ENCODE measurements around the gene DCAF15.

DCAF15 gene

GRCh38 chr19:13984875-13985741, 32.8 kb downstream of the DCAF15 start:
- H3K4me1 ChIP-seq (ENCODE audit: control insufficient read depth, insufficient read depth, low read length), result peaks cover 22% of the 10 kb centered on the region
- H3K27me3 ChIP-seq (ENCODE audit: control insufficient read depth in 1 of 2, insufficient read depth in 2 of 2, low read length in 2 of 2), result no peaks in the 10 kb centered on the region
- no peak overlapping the region for H3K4me3 ChIP-seq (ENCODE audit: low read length in 2 of 2)
- no peaks in the 10 kb centered on the region for H3K9me3 ChIP-seq (ENCODE audit: control insufficient read depth in 2 of 2, low read length in 2 of 2)
- peaks cover 0 to 2% of the 10 kb centered on the region in 2 donors for H3K36me3 ChIP-seq (ENCODE audit: control insufficient read depth in 2 of 2, insufficient read depth in 2 of 2, low read length in 2 of 2)
- no peak overlapping the region for H3K27ac ChIP-seq (ENCODE audit: low read length)
- no peak overlapping the region for H3K9ac ChIP-seq (ENCODE audit: low read length in 2 of 2)

DNA sequence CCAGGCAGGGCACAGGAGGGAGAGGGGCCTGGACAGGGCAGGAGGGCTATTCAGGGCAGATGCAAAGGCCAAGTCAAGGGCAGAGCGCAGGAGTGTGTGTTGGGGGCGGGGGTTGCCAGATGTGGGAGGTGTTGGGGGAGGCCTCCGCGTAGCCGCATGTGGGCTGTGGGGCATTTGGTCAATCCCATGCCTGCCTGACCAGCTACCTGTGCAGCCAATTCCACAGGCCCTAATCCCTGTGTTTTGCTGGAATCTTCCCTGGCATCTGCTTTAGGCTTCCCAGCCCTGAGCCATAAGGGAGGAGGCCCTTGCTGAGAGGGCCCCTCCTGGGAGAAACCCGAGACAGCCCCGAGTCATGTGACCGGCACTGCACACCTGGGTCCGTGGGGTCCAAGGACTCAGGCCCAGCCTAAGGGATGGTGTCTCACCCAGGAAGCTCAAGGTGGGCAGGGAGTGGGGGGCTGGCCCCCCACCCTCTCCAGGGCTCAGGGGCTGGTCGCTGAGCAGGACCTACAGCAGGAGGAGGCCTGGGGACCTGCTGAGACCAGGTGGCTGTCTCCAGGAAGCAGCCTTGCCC, 33.5 kb downstream of the DCAF15 start:
- H3K4me3 ChIP-seq (ENCODE audit: low read length in 2 of 2), result peak overlapping the region in 1 of 2 donors; percentile 61
- H3K27me3 ChIP-seq (ENCODE audit: control insufficient read depth in 1 of 2, insufficient read depth in 2 of 2, low read length in 2 of 2), result no peaks in the 10 kb centered on the region
- no peaks in the 10 kb centered on the region for H3K9me3 ChIP-seq (ENCODE audit: control insufficient read depth in 2 of 2, low read length in 2 of 2)
- H3K36me3 ChIP-seq (ENCODE audit: control insufficient read depth in 2 of 2, insufficient read depth in 2 of 2, low read length in 2 of 2), result peaks cover 0 to 2% of the 10 kb centered on the region in 2 donors
- H3K27ac ChIP-seq (ENCODE audit: low read length), result peak overlapping the region; percentile 24
- peaks cover 22% of the 10 kb centered on the region for H3K4me1 ChIP-seq (ENCODE audit: control insufficient read depth, insufficient read depth, low read length)
- H3K9ac ChIP-seq (ENCODE audit: low read length in 2 of 2), result no peak overlapping the region

DNA sequence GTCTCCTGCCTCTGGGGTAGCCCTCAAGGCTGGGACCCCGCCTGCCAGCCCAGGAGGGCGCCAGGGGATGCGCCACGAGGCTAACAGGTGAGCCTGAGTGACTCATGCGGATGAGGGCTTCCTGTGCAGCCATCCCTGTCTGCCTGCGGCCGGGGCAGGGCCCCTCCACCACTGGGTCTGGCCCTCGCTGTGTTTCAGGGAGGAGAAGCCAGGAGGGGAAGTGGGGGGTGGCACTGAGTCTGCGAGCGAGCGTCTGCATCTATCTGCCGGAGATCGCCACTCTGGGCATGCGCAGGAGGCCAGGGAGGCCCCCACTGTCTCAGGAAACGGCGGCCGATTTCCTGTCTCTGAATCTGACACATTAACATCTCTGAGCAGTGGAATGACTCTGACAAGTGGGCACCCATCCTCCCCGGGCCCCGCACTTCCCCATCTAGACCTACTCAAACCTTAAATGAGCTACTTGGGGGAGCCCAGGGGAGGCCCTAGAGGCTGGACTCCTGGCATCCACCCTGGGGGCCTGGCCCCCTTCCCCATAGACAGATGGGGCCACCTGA, 34.1 kb downstream of the DCAF15 start:
- Histone ChIP-seq H3K4me1 (ENCODE audit: control insufficient read depth, insufficient read depth, low read length) (peaks cover 22% of the 10 kb centered on the region), H3K36me3 (ENCODE audit: control insufficient read depth in 2 of 2, insufficient read depth in 2 of 2, low read length in 2 of 2) (peaks cover 0 to 2% of the 10 kb centered on the region in 2 donors), H3K27me3 (ENCODE audit: control insufficient read depth in 1 of 2, insufficient read depth in 2 of 2, low read length in 2 of 2) (no peaks in the 10 kb centered on the region), H3K9me3 (ENCODE audit: control insufficient read depth in 2 of 2, low read length in 2 of 2) (no peaks in the 10 kb centered on the region), H3K4me3 (ENCODE audit: low read length in 2 of 2) (peak overlapping the region in 1 of 2 donors; percentile 61), H3K9ac (ENCODE audit: low read length in 2 of 2) (peak overlapping the region; percentile 37 to 47), H3K27ac (ENCODE audit: low read length) (peak overlapping the region; percentile 24)

- Histone ChIP-seq H3K4me1 (ENCODE audit: control insufficient read depth, insufficient read depth, low read length) (peaks cover 22% of the 10 kb centered on the region), H3K9ac (ENCODE audit: low read length in 2 of 2) (peak overlapping the region in 1 of 2 donors; percentile 37), H3K9me3 (ENCODE audit: control insufficient read depth in 2 of 2, low read length in 2 of 2) (no peaks in the 10 kb centered on the region), H3K27ac (ENCODE audit: low read length) (peak overlapping the region; percentile 24), H3K27me3 (ENCODE audit: control insufficient read depth in 1 of 2, insufficient read depth in 2 of 2, low read length in 2 of 2) (no peaks in the 10 kb centered on the region), H3K4me3 (ENCODE audit: low read length in 2 of 2) (no peak overlapping the region), H3K36me3 (ENCODE audit: control insufficient read depth in 2 of 2, insufficient read depth in 2 of 2, low read length in 2 of 2) (peaks cover 0 to 2% of the 10 kb centered on the region in 2 donors)
Observed at GRCh38 chr19:13987101-13987890, 35.0 kb downstream of the DCAF15 start.

DNA sequence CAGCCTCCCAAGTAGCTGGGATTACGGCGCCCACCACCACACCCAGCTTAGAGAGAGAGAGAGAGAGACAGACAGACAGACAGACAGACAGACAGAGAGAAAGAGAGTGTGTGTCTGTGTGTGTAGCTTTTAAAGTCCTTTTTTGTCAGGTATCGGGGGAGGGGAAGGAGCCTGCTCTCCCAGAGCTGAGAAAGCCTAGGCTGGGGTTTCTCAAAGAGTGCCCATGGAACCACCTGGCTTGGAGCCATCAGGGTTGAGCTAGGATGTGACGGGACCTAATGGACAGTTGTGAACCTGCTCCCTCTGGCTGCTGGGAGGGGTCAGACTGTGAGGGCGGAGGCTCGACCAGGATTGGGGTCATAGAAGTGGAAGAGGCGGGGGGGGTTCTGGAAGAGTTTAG, 37.2 kb downstream of the DCAF15 start:
- H3K36me3 ChIP-seq (ENCODE audit: control insufficient read depth in 2 of 2, insufficient read depth in 2 of 2, low read length in 2 of 2), result peaks cover 5% of the 10 kb centered on the region in 2 donors

DNA sequence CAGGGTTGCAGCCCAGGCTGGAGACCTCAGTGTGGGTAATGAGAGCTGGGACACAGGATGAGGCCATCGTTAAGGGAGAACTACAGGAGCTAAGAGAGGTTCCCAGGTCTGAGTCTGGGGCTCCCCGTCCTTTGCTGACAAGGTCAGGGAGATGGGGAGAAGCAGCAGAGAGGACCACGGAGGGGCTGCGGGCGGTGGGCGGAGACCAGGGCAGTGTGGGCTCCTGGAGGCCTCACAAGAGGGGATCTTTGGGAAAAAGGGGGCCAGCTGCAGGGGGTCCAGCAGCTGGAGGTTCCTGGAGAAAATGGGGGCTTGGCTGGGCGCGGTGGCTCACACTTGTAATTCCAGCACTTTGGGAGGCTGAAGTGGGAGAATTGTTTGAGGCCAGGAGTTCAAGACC, 37.8 kb downstream of the DCAF15 start:
- no peak overlapping the region for H3K9ac ChIP-seq (ENCODE audit: low read length in 2 of 2)
- peaks cover 22% of the 10 kb centered on the region for H3K4me1 ChIP-seq (ENCODE audit: control insufficient read depth, insufficient read depth, low read length)
- no peaks in the 10 kb centered on the region for H3K9me3 ChIP-seq (ENCODE audit: control insufficient read depth in 2 of 2, low read length in 2 of 2)
- H3K27me3 ChIP-seq (ENCODE audit: control insufficient read depth in 1 of 2, insufficient read depth in 2 of 2, low read length in 2 of 2), result no peaks in the 10 kb centered on the region
- no peak overlapping the region for H3K27ac ChIP-seq (ENCODE audit: low read length)
- peaks cover 5% of the 10 kb centered on the region in 2 donors for H3K36me3 ChIP-seq (ENCODE audit: control insufficient read depth in 2 of 2, insufficient read depth in 2 of 2, low read length in 2 of 2)
- no peak overlapping the region for H3K4me3 ChIP-seq (ENCODE audit: low read length in 2 of 2)

More for the DNA sequence above, 37.2 kb downstream of the DCAF15 start:
- Histone ChIP-seq H3K27me3 (ENCODE audit: control insufficient read depth in 1 of 2, insufficient read depth in 2 of 2, low read length in 2 of 2) (no peaks in the 10 kb centered on the region), H3K4me3 (ENCODE audit: low read length in 2 of 2) (no peak overlapping the region), H3K9me3 (ENCODE audit: control insufficient read depth in 2 of 2, low read length in 2 of 2) (no peaks in the 10 kb centered on the region), H3K4me1 (ENCODE audit: control insufficient read depth, insufficient read depth, low read length) (peaks cover 22% of the 10 kb centered on the region), H3K27ac (ENCODE audit: low read length) (no peak overlapping the region), H3K9ac (ENCODE audit: low read length in 2 of 2) (no peak overlapping the region)

GRCh38 chr19:13992025-13992424, 39.7 kb downstream of the DCAF15 start:
- Histone ChIP-seq H3K4me1 (ENCODE audit: control insufficient read depth, insufficient read depth, low read length) (peaks cover 10% of the 10 kb centered on the region), H3K27me3 (ENCODE audit: control insufficient read depth in 1 of 2, insufficient read depth in 2 of 2, low read length in 2 of 2) (no peaks in the 10 kb centered on the region), H3K4me3 (ENCODE audit: low read length in 2 of 2) (no peak overlapping the region), H3K27ac (ENCODE audit: low read length) (no peak overlapping the region), H3K9ac (ENCODE audit: low read length in 2 of 2) (no peak overlapping the region), H3K36me3 (ENCODE audit: control insufficient read depth in 2 of 2, insufficient read depth in 2 of 2, low read length in 2 of 2) (peaks cover 5% of the 10 kb centered on the region in 2 donors), H3K9me3 (ENCODE audit: control insufficient read depth in 2 of 2, low read length in 2 of 2) (no peaks in the 10 kb centered on the region)

DNA sequence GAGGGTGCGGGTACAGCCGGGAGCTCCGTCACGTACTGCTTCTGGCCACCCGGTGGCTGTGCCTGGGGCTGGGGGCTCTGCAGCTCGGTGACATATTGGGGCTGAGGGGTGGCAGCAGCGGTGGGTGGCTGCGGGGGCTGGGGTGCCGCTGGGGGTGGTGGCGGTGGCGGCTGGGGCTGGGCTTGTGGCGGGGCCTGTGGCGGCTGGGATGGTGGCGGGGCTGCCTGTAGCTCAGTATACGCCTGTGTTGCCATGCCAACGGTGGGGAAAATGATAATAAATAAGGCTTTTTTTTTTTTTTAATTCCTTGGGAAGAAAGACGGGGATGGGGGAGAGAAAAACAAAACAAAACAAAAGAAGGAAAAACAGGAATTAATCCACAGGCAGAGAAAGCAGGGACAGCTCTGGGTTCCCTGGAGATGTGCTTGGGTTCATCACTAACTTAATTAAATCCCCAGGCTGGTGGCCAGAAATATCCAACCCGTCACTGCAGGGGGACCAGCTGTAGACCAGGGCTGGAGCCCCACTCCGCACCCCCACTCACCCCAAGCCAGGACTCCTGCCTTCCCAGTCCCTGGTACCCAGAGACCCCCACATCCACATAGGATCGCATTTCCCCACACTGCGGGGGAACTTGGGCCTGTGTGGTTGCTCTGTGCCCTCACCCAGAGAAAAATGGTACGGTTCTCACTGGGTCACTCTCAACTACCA, 41.4 kb downstream of the DCAF15 start:
- H3K4me3 ChIP-seq (ENCODE audit: low read length in 2 of 2), result no peak overlapping the region
- H3K27me3 ChIP-seq (ENCODE audit: control insufficient read depth in 1 of 2, insufficient read depth in 2 of 2, low read length in 2 of 2), result no peaks in the 10 kb centered on the region
- no peak overlapping the region for H3K27ac ChIP-seq (ENCODE audit: low read length)
- H3K4me1 ChIP-seq (ENCODE audit: control insufficient read depth, insufficient read depth, low read length), result peaks cover 3% of the 10 kb centered on the region
- no peak overlapping the region for H3K9ac ChIP-seq (ENCODE audit: low read length in 2 of 2)
- H3K9me3 ChIP-seq (ENCODE audit: control insufficient read depth in 2 of 2, low read length in 2 of 2), result no peaks in the 10 kb centered on the region
- peaks cover 5% of the 10 kb centered on the region in 2 donors for H3K36me3 ChIP-seq (ENCODE audit: control insufficient read depth in 2 of 2, insufficient read depth in 2 of 2, low read length in 2 of 2)

DNA sequence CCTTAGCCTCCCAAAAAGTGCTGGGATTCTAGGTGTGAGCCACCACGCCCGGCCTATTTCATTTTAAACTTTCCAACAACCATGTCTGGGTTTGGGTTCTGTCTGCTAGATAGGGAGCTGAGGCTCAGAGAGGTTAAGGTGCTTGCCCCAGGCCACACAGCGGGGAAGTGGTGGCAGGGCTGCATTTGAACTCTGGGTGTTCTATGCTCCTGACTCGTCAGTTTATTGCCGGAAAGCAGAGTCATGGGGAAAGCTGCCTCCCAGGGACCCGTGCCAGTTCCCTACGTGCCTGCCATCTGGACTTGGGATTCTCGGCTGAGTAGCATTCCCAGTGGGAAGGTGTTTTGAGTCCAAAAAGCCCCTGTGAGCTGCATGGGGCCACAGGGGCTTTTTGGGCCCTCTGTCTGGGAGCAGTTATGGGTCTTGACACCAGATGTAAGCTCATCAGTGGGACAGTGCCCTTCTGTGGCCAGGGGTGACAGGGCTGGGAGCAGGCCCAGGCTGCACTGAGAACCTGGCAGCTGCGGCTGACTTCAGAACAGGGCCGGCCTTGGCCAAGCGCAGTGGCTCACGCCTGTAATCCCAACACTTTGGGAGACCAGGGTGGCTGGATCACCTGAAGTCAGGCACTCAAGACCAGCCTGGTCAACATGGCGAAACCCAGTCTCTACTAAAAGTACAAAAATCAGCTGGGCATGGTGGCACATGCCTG, 42.9 kb downstream of the DCAF15 start:
- H3K36me3 ChIP-seq (ENCODE audit: control insufficient read depth in 2 of 2, insufficient read depth in 2 of 2, low read length in 2 of 2), result peaks cover 5% of the 10 kb centered on the region in 2 donors
- H3K4me3 ChIP-seq (ENCODE audit: low read length in 2 of 2), result no peak overlapping the region
- H3K9ac ChIP-seq (ENCODE audit: low read length in 2 of 2), result no peak overlapping the region
- no peaks in the 10 kb centered on the region for H3K27me3 ChIP-seq (ENCODE audit: control insufficient read depth in 1 of 2, insufficient read depth in 2 of 2, low read length in 2 of 2)
- H3K27ac ChIP-seq (ENCODE audit: low read length), result no peak overlapping the region
- peaks cover 3% of the 10 kb centered on the region for H3K4me1 ChIP-seq (ENCODE audit: control insufficient read depth, insufficient read depth, low read length)
- no peaks in the 10 kb centered on the region for H3K9me3 ChIP-seq (ENCODE audit: control insufficient read depth in 2 of 2, low read length in 2 of 2)

Data from stomach smooth muscle (tissue), 2 donors.